HepG2 (cell line): ENCODE measurements around the gene AFF1. TPM values are rescaled to one million over a fixed set of nuclear protein-coding genes. Genes with fewer than 3 reads are reported as not detected.
A peak's percentile ranks its signal among the peaks of the same experiment; 100 is the strongest.

Experiments
- AGO1 ChIP-seq: fragments of 200-400 bp; formaldehyde crosslinking; IDR thresholded peaks from 2 replicates; pipeline ENCODE4 v1.6.1; 2017; ENCODE audit warnings: mild to moderate bottlenecking, low read depth, low read length, moderate library complexity; ENCODE audit not compliant: poor library complexity, severe bottlenecking
- AHDC1 ChIP-seq: sonication (generic); formaldehyde crosslinking; IDR thresholded peaks from 2 replicates; pipeline ENCODE4 v1.5.1; 2020; ENCODE audit warnings: mild to moderate bottlenecking, missing genetic modification reagents, borderline replicate concordance
- CBX5 ChIP-seq: sonication (generic); formaldehyde crosslinking; IDR thresholded peaks from 2 replicates; pipeline ENCODE4 v1.4.0; 2020; ENCODE audit warnings: missing genetic modification reagents, borderline replicate concordance
- DPF2 ChIP-seq: sonication (generic); formaldehyde crosslinking; IDR thresholded peaks from 2 replicates; pipeline ENCODE4 v1.4.0; 2020; ENCODE audit warnings: mild to moderate bottlenecking, low read depth, missing genetic modification reagents, borderline replicate concordance
- GABPA ChIP-seq, 2 experiments: IDR thresholded peaks; 2 replicates each; pipeline ENCODE4 v1.6.1; 2011 to 2016; ENCODE audit warnings: low read depth in 2 of 2, low read length in 1 of 2, missing biosample characterization in 1 of 2, missing genetic modification characterization in 1 of 2
- HBP1 ChIP-seq: IDR thresholded peaks from 2 replicates; pipeline ENCODE4 v1.6.1; 2016; ENCODE audit warnings: low read depth, control low read depth
- HNRNPUL1 ChIP-seq: fragments of 200-400 bp; formaldehyde crosslinking; IDR thresholded peaks from 2 replicates; pipeline ENCODE4 v1.6.1; 2017; ENCODE audit warnings: low read depth, mild to moderate bottlenecking, low read length, moderate library complexity
- KDM5A ChIP-seq: fragments of 200-600 bp; sonication (generic); IDR thresholded peaks from 2 replicates; pipeline ENCODE4 v1.7.0; 2018; ENCODE audit warnings: antibody characterized with exemption, mild to moderate bottlenecking, low read length, borderline replicate concordance
- NFIB ChIP-seq: sonication (generic); formaldehyde crosslinking; IDR thresholded peaks from 2 replicates; pipeline ENCODE4 v1.9.0; 2021; ENCODE audit warnings: missing genetic modification reagents, mild to moderate bottlenecking, borderline replicate concordance
- POLR2AphosphoS5 ChIP-seq: IDR thresholded peaks from 2 replicates; pipeline ENCODE4 v1.6.1; 2012; ENCODE audit warnings: low read depth, low read length
- REST ChIP-seq, 2 experiments: IDR thresholded peaks; 2 replicates each; pipeline ENCODE4 v1.6.1; 2011 to 2012; ENCODE audit warnings: low read length in 2 of 2, borderline replicate concordance in 1 of 2, low read depth in 1 of 2, mild to moderate bottlenecking in 1 of 2, moderate library complexity in 1 of 2
- SIN3B ChIP-seq: fragments of 150-350 bp; IDR thresholded peaks from 2 replicates; pipeline ENCODE4 v1.6.1; 2014; ENCODE audit warnings: low read length
- SNAPC5 ChIP-seq: sonication (generic); formaldehyde crosslinking; IDR thresholded peaks from 2 replicates; pipeline ENCODE4 v1.8.1; 2023; ENCODE audit warnings: mild to moderate bottlenecking, missing genetic modification reagents, borderline replicate concordance
- SP2 ChIP-seq: sonication (generic); formaldehyde crosslinking; IDR thresholded peaks from 2 replicates; pipeline ENCODE4 v1.5.1; 2020; ENCODE audit warnings: mild to moderate bottlenecking, missing genetic modification reagents
- ZNF441 ChIP-seq: sonication (generic); formaldehyde crosslinking; IDR thresholded peaks from 2 replicates; pipeline ENCODE4 v1.7.0; 2021; ENCODE audit warnings: missing genetic modification reagents, borderline replicate concordance
- ZNF615 ChIP-seq: sonication (generic); formaldehyde crosslinking; IDR thresholded peaks from 2 replicates; pipeline ENCODE4 v1.5.0; 2020; ENCODE audit warnings: mild to moderate bottlenecking, missing genetic modification reagents, borderline replicate concordance
- polyA plus RNA-seq, 8 experiments: library from polyadenylated mRNA; depleted of rRNA in 3 of 8; stranded (reverse) in 7 of 8; unstranded in 1 of 8; fragments of >200 nt; fragmentation: Illumina TruSeq in 4 of 8; extraction: Trizol in 4 of 8; gene quantifications; 2 replicates each; pipeline versions ENCODE4 v1.2.1 to v1.2.3, GENCODE V29; 2011 to 2016; ENCODE audit warnings: low read depth in 4 of 8, missing spikeins in 1 of 8, mixed read lengths in 1 of 8; ENCODE audit not compliant: insufficient read depth in 1 of 8
- total RNA-seq, 5 experiments: library from RNA; depleted of rRNA; stranded (reverse); fragments of >200 nt; fragmentation: Illumina TruSeq; extraction: Trizol; gene quantifications; 2 replicates each; pipeline ENCODE4 v1.2.3, GENCODE V29; 2016; ENCODE audit warnings: low read depth in 1 of 5

The AFF1 gene
- total and polyA plus RNA-seq, 2 of the 13 experiments (the other 11 are each of a cell fraction or from before 2014, with no cell fraction given) = 15.5 to 15.9 TPM

- no peak for TF ChIP-seq GABPA (IDR thresholded peaks at IDR 0.05; ENCODE audit: low read depth, low read length)
- no peak for TF ChIP-seq GABPA (CRISPR knock-in tag; IDR thresholded peaks at IDR 0.05; ENCODE audit: low read depth)
- peak; percentile 81 for TF ChIP-seq POLR2AphosphoS5
- no peak for TF ChIP-seq DPF2
- TF ChIP-seq REST (IDR thresholded peaks at IDR 0.05; ENCODE audit: borderline replicate concordance in 1 of 2, low read depth in 1 of 2, low read length in 2 of 2) = no peak
- 0 out of 2 replicates have a peak, but pooled peaks have one; percentile 29 for TF ChIP-seq HBP1 (CRISPR knock-in tag)
- TF ChIP-seq HNRNPUL1 = no peak
- TF ChIP-seq SP2 (CRISPR knock-in tag) = peak; percentile 44; the same call in 1 of the 2 replicates
- no peak for TF ChIP-seq CBX5
- TF ChIP-seq AGO1 = no peak
- peak; percentile 95 for TF ChIP-seq ZNF441 (CRISPR knock-in tag)
- 0 out of 2 replicates have a peak, but pooled peaks have one; percentile 16 for TF ChIP-seq KDM5A
- no peak for TF ChIP-seq SIN3B
- TF ChIP-seq NFIB (CRISPR knock-in tag) = no peak
- 0 out of 2 replicates have a peak, but pooled peaks have one; percentile 57 for TF ChIP-seq AHDC1 (CRISPR knock-in tag)
- no peak for TF ChIP-seq ZNF615 (CRISPR knock-in tag)
- no peak for TF ChIP-seq SNAPC5 (CRISPR knock-in tag)
Measured at GRCh38 chr4:86934771-86935565, at the start of gene AFF1 (continued).
